HG02642 (cell line): ENCODE data around the gene MAD1L1.
"Not testable (repeated sequence)": the region's sequence is repeated elsewhere in the genome, so short reads cannot be mapped to it uniquely, and the experiment has no call there.

Source experiments
- ATAC-seq: cut with Tn5 transposase; IDR thresholded peaks from one replicate; pipeline ENCODE4 v1.9.1; 2021; ENCODE audit warnings: mild to moderate bottlenecking; ENCODE audit not compliant: unreplicated experiment, poor library complexity

Gene MAD1L1

DNA sequence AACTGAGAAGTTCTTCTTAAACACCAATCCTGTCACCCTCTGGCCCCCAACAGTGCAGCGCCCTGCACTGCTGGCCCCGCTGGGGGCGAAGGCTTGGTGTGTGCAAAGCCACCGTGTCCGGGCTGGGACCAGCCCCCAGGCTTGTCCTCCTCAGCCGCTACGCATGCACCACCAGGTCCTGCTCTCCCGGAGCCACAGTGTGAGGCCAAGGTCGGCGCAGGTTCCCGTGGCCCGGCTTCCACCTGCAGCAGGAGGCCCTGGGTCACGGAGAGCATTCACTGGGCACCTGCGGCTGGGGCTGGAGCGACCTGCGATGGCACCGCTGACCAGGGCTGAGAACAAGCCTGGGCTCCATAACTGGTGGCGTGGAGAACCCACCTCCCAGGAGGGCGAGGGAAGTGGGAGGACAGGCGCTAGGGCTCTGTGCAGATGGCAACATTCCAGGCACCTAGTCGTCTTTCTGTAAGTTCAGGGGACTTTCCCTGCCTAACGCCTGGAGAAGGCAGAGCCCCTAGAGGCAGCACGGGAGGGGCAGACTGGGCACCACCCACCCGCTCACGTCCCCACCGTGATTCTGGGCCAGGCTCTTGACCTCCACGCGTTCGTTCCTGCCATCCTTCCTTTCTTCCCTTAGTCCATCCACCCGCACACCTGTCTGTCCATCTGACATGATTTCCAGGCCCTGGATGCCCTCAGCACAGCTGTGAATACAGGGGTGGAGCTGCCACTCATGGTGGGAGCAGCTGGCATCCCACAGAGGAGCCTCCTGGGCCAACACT is 291.1 kb downstream of the MAD1L1 start:
- ATAC-seq, result no peak

- peak; percentile 12 for ATAC-seq
Observed at GRCh38 chr7:1940863-1941262, 291.9 kb downstream of the MAD1L1 start.

DNA sequence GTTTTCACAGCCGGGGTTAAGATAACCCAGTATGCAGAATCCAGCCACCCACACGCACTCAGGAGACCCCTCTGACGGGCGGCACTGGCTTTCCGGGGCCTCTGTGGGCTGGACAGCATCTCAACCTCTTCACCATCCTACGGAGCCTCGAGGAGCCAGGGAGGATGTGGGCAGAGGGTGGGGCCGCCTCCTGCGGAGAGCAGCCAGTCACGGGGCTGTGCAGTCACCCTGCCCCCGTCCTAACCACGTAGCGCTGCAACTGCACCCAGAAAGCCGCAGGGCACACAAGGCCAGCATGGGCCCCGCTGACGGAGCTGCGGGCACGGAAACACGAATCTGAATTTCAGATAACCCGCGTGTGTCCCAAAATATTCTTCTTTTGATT is 292.4 kb downstream of the MAD1L1 start:
- ATAC-seq, result peak; percentile 85

DNA sequence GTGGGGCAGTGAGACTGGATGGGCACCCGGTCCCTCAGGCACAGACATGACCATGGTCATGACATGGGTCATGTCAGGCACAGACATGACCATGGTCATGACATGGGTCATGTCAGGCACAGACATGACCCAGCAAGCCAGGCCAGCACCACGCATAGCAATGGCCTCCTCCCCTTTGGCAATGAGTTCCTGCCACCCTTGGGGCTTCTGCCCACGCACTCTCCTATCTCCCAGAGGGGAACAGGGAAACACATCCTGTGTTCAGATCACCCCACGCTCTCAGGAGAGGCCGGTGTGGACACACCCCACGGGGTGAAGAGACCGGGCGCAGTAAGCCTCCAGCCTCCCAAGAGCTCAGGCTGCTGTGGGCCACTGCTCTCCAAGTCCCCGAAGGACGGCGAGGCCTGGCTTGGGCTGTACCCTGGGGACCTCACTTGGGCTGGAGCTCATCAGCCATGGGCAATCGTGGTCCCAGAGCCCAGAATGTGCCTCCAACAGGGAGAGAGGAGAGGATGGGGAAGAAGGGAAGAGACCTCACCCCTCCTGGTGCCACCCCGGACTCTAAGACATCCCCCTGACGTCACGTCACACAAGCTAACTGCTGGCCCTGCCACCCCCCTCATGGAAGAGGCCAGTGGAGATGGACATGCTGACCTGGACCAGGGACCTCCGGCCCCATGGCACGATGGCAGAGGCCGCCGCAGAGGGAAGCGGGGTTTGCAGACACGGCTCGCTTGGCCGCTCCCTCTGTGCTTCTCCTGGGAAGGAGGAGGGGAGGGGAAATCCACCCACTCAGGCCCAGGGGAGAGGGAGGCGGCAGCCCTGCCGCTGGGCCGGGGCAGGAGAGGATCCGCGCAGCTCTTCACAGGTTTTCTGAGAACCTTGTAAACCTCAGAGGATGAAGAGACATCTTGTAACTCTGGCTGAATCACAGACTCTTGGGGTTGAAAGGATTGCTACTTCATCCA is 293.0 kb downstream of the MAD1L1 start:
- ATAC-seq, result peak; percentile 21

DNA sequence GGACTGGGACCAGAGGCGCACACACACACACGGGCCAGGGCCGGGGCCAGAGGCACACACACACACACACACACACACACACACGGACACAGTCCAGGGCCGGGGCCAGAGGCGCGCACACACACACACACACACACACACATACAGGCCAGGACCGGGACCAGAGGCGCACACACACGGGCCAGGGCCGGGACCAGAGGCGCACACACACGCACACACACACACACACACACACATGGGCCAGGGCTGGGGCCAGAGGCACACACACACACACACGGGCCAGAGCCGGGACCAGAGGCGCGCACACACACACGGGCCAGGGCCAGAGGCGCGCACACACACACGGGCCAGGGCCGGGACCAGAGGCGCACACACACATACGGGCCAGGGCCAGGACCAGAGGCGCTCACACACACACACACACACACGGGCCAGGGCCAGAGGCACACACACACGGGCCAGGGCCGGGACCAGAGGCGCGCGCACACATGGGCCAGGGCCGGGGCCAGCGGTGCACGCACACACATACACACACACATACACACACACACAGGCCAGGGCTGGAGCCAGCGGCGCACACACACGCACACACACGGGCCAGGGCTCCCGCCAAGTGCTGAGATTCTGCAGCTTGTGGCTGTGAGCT is 293.8 kb downstream of the MAD1L1 start:
- ATAC-seq, result peak; percentile 8

DNA sequence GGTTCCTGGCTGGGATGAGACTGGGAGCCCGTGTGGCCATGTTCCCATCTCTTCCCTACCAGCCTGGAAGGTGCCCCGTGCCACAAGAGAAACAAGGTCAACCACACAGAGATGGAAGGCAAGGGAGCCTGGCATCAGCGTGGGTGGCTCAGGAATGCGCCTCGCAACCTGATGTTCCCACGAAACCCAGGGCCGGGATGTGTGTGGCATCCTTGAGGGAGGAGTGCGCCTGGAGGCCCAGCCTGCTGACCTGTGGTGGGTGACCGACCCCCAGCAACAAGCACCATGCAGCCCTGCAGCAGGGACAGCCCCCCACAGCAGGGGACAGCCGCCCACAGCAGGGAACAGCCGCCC is 295.5 kb downstream of the MAD1L1 start:
- ATAC-seq, result no peak

DNA sequence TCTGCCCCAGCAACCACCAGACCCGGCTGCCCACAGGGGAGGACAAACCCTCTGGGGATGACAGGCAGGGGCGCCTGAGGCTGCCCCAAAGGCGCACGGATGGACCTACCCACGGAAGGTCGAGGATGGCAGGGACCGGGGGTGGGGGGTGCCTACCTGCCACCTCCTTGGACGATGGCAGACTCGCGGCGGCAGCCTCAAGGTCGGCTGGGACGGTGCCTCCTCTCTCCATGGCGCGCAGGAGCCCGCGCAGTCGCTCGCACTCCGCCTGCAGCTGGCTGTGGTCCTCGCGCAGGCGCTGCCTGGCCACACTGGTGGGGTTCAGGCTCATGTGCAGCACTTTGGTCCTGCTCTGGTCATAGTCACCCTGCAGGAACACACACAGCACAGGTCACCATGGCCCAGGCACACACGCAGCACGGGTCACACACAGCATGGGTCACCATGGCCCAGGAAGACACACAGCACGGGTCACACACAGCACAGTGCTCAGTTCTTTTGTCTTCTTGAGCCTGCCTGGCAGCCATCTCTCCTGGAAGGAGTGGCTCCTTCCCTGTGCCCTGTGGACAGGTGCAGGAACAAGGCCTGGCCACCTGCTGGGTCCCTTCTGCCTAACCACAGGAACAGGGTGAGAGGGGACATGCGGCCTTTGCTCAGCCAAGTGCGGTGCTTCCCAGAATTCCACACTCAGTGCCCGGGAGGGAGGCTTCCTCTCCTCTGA is 296.1 kb downstream of the MAD1L1 start:
- no peak for ATAC-seq

DNA sequence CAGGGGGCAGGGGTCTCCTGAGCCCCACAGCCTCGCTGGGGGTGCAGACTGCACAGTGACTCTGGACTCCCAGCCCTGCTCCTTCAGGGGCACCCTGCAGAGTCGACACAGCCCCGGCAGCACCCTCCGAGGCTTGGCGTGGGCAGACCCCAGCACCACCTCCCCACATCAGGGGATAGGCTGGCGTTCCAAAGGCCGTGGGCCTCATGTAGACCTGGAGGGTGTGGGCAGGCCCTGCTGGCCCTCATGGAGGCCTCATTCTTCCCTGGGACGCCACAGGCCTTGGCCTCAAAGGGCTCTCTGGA is 296.8 kb downstream of the MAD1L1 start:
- no peak for ATAC-seq

- ATAC-seq, result no peak
Observed at GRCh38 chr7:1935176-1936005, 297.4 kb downstream of the MAD1L1 start.

- ATAC-seq, result no peak
Observed at GRCh38 chr7:1934756-1935155, 298.0 kb downstream of the MAD1L1 start.

GRCh38 chr7:1934017-1934416 is 298.7 kb downstream of the MAD1L1 start:
- no peak for ATAC-seq

DNA sequence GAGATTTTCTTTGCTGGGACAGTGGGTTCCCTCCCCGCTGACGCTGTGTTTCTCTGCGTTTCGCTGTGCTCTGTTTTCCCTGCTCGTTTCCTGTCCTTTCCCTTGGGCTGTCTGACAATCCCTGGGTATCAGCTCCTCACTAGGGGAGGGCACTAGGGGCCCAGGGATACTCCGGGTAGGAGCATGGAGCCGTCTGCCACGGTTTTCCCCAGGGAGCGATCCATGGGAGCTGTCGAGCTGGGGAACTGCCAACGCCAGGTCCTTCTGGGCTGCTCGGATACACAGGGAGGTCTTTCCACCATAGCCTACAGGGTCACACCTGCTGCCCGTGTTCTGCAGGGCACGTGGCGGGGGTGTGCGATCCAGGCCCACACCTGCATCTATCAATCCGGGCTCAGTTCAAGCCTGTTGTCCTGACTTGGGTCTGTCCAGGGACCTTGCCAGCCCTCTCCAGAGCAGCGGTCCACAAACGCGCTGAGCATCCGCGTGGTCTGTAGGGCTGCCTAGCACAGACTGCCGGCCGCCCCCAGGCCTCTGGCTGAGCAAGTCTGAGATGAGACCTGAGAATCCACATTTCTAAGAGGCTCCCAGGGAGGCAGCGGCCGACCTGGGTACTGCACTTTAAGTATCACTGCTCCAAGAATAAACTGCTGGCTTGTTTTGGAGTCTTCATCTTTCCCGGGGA is 299.5 kb downstream of the MAD1L1 start:
- ATAC-seq, result no peak

DNA sequence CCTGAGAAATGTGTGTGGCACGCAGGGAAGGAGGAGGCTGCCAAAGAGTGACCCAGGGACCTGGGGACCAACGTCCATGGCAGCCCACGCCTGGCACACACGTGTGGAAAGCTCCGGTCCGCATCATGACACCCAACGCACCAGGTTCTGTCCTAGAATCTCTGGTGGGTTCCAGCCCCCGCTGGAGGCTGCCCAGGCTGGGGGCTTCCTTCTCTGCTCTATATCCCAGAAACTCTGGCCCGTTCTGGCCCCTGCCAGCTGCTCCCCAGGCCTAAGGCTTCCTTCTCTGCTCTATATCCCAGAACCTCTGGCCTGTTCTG is 300.8 kb downstream of the MAD1L1 start:
- ATAC-seq, result no peak

- ATAC-seq, result no peak
Observed at GRCh38 chr7:1931256-1931950, 301.3 kb downstream of the MAD1L1 start.

DNA sequence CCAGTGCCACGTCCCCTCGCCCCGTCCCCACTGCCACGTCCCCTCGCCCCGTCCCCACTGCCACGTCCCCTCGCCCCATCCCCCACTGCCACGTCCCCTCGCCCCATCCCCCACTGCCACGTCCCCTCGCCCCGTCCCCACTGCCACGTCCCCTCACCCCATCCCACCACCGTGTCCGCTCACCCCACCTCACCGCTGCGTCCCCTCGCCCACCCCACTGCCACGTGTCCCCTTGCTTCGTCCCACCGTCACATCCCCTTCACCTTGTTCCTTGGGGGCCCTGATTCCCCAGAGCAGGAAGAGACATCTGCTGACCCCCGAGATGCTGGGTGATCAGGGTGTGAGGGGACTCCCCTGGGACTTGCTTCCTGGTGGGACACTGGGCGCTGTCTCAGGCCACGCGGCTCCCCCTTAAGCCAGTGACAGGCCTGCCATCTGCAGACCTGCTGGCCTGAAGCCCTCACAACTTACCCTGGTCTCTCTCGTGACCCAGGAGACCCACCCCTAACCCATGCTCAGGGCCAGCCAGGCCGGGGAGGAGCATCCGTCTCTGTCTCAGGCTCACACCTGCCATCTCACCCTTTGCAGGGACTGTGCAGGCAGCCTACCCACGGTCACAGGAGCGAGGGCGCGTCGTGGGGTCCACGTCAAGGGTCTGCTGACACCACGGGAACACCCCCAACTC is 302.2 kb downstream of the MAD1L1 start:
- no peak for ATAC-seq

- ATAC-seq, result not testable (repeated sequence)
Observed at GRCh38 chr7:1929349-1929925, 303.3 kb downstream of the MAD1L1 start.

GRCh38 chr7:1928645-1929348 is 303.9 kb downstream of the MAD1L1 start:
- no peak for ATAC-seq
